Inflammatory macrophage (primary cell): ENCODE measurements around the gene TERT.

Experiments
- DNase-seq, 2 donors: peaks; one replicate each; pipeline ENCODE4 v3.0.0-alpha.2; 2020 to 2022

TERT gene

GRCh38 chr5:1203311-1203967 is 91.4 kb downstream of the TERT start:
- DNase-seq = no peak
